Activated naive CD8-positive, alpha-beta T cell treated with anti-CD3 and anti-CD28 coated beads, Interleukin-2, amount 50 U/mL, for 16 hours (primary cell): ENCODE results near the gene SAMD1.

ENCODE experiments used
- DNase-seq: peaks from one replicate; pipeline ENCODE4 v3.0.0-alpha.2; 2020; ENCODE audit warnings: low read depth, low spot score

SAMD1 gene

DNA sequence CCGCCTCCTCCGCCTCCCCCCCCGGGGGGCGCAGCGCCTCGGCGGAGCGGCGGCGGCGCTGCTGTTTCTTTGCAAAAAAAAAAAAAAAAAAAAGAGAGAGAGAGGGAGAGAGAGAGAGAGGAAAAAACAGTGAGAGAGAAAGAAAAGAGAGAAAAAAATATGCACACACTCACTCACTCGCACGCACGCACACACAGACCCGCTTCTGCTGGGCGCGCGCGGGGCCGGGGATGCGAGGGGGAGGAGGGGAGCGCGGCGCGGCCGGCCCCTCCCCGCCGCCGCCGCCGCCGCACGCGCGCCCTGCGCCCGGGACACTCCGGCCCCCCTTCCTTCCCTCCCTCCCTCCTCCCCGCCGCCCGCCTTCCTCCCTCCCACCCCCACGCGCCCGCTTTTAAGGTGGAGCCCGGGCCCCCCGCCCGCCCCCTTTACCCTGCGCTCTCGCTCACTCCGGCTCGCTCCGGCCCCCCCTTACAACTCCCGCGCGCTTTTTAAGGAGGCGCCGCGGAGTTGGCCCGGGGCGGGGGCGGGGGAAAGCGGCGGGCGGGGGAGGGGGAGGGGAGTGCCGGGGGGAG lies at the start of gene SAMD1:
TSS of gene SAMD1 (minus strand) at position 243 of the 572 bp plus-strand sequence.
- peak; percentile 79 for DNase-seq

- DNase-seq: no peak
Measured at GRCh38 chr19:14139944-14140343, 49.4 kb upstream of the SAMD1 start.

GRCh38 chr19:14138576-14139265 lies 48.2 kb upstream of the SAMD1 start:
- no peak for DNase-seq

GRCh38 chr19:14136509-14137281 lies 46.1 kb upstream of the SAMD1 start, which contains the start of gene ASF1B:
Gene ASF1B, minus strand, starts transcription at chr19:14136589. Its CDS starts 133 bp downstream, at chr19:14136456.
- DNase-seq: peak; percentile 94

GRCh38 chr19:14135985-14136508 lies 45.5 kb upstream of the SAMD1 start:
- no peak for DNase-seq

DNA sequence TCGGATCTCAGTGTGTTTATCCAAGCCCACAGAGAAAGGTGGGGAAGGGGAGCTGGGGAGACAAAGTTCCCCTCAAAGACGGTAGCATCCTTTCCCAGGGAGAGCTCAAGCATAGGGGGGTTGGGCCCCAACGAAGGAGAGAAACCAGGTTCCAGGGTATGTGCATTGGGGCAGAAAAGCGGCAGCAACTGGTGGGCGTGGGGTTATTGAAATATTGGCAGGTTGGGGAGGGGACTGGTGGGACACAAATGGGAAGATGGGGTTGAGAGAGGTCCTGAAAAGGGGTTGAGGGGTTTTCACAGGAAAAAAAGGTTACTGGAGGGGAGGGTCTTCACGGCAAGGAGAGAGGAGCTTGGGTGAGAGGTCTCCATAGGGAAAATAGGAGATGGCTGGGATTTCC lies 44.8 kb upstream of the SAMD1 start:
- DNase-seq: no peak

GRCh38 chr19:14127929-14128509 lies 37.5 kb upstream of the SAMD1 start:
- no peak for DNase-seq

DNA sequence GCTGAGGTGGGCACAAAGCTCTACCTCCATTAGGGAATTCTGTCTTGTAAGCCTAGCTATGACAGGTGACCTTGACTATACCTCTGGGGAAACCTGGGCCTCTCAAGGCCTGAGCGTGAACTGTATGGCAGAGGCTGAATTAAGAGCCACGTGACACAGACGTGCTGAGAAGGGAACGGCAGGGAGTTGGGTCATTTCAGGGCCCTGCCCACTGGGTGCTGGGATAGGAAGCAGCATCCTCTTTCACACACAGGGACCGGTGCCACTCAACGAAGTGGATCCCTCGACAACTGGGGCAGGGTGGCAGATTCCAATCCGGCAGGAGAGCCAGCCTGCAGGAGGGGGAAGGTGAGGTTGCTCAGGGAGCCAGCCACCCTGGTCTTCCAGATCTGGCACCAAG lies 36.6 kb upstream of the SAMD1 start:
- DNase-seq: no peak

DNA sequence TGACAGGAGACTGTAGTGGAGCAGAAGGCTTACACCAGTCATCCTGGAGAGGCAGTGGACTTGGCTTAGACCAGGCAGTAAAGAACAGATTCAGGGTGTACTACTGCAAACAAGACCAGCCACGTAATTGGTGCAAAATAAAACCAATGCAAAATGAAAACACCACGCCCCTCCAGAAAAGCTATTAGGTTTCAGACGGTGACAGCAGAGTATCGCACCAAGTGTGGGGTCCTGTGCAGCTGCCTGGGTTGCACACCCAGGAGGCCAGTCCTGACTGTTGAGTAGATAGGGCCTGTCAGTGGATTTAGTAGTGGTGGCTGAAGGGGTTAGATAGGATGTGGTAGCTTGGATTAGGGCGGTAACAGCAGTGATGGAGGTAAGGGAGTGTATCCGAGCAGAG lies 32.4 kb upstream of the SAMD1 start:
- DNase-seq: no peak

DNA sequence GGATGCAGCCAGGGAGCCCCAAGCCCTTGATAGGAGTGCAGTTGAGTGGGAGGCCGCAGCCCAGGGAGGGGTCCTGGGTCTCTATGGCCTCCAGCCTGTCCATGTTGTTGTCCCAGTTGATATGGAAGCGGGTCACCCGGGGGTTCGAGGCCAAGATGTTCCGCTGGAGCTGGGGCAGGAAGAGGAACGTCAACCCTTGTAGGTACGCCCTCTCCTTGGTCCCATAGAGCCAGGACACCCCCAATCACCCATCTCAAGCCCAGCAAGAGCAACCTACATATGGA lies 29.9 kb upstream of the SAMD1 start:
- DNase-seq: no peak

GRCh38 chr19:14119644-14120496 lies 29.3 kb upstream of the SAMD1 start:
- DNase-seq: no peak

GRCh38 chr19:14119146-14119545 lies 28.6 kb upstream of the SAMD1 start:
- no peak for DNase-seq

DNA sequence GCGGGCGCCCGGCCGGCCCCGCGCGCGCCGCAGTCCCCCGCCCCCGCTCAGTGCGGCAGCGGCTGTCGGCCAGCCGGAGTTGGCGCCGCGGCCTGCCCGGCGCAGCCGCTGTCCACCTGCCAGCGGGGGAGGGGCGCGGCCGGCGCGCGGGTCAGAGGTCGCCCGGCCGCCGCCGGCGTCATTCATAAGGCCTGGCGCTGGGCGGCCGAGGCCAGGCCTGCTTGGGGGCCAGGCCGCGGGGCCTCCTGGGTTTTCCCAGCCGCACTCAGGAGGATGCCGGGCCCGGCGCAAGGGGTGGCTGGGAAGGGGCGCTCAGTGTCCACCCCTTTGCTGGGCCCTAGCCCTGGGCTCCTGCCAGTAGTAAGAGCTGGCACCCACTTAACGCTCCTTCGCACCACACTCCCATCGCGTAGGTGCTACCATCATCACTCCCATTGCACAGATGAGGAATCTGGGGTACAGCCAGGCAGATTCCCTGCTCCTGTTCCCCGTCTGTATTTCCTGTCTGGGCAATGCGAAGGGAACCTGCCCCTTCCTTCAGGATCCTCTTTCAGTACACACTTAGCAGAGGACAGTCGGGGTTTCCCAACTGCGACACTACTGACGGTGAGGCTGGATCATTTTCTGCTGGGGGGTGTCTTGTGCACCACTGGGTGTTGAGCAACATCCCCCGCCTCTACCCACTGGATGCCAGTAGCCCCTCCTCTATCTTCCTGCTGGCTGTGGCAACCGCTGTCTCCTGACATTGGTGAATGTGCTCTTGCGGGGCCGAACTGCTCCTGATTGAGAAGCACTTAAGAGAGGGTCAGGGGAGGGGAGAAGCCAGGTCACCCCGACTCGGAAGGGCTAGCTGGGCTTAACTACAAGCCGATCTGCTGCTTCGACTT lies 27.9 kb upstream of the SAMD1 start:
- no peak for DNase-seq

DNA sequence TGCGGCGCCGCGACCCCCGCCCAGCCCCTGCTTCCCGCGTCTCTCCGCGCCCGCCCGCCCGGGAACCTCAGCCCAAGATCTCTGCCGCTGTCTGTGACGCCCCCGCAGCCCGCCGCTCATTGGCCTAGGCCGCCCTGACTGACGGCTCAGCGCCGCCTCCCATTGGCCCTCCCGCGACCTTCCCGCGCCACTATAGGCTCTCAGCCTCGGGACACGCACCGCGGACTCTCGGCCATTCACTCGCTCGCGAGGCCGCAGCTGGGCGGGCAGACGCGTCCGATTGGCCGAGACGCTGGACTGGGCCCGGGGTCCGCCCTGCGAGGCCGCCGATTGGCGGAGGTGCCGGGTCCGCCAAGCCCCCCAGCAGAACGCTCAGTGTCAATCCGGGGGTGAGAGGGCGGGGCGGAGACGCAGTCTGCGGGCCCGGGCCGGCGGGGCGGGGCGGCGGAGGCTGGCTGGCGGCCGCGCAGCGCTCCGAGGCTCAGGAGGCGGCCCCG lies 27.2 kb upstream of the SAMD1 start, which contains the start of gene PRKACA:
TSS of gene PRKACA (minus strand) at position 95 of the 497 bp plus-strand sequence. CDS start 215 bp downstream, outside the sequence.
- peak; percentile 95 for DNase-seq

- DNase-seq: no peak
Measured at GRCh38 chr19:14116918-14117578, 26.5 kb upstream of the SAMD1 start.

- DNase-seq: no peak
Measured at GRCh38 chr19:14116525-14116917, 26.0 kb upstream of the SAMD1 start.

DNA sequence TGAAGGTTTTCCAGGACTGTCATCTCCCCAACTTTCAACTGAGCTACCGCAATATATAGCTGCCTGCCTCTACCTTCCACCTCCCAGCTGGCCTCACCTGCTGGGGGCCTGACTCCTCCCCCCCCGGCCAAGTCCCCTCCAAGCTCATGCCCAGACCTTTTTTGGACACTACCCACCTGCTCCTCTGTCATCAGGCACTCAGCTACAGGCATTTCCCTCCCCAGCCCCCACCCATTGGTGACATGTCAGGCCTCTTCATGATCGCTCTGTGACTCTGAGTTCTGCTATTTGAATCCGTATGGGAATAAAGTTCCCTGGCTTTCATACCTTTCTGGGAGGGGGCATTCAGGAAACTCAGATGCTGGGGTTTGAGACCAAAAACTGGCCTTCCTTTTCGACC lies 25.2 kb upstream of the SAMD1 start:
- DNase-seq: no peak

GRCh38 chr19:14114854-14115253 lies 24.3 kb upstream of the SAMD1 start:
- peak; percentile 25 for DNase-seq

DNA sequence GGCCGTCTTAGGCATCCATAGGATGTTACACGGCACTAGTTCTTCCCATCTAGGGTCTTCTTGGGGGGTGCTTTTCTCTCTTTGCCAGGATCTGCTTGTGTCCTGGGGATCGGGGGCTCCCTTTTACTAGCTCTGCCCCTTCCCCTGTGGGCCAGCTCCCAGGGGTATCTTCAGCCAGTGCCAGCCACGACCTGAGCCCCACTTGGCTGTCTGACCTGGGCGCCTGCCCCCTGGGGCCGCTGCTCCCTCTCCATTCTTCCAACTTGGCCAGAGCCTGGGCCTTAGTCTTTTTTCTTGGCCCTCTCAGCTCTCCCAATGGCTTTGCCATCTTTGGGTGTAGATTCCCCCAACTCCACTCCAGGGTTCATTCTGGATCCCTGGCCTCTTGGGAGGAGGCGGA lies 23.9 kb upstream of the SAMD1 start:
- DNase-seq: no peak
